Gastrocnemius medialis (tissue), 4 donors: ENCODE data around the gene TP53I13. TPM values are rescaled to one million over a fixed set of nuclear protein-coding genes. Genes with fewer than 3 reads are reported as not detected.
A peak's percentile ranks its signal among the peaks of the same experiment; 100 is the strongest.

Experiments
- ATAC-seq, 2 donors: fragments of 150-250 bp; one replicate each; pipeline ENCODE4 v1.9.1; 2016
- DNase-seq, 2 donors: peaks; one replicate each; pipeline ENCODE4 v3.0.0-alpha.2; 2019
- H3K27ac ChIP-seq, 4 donors: fragments of 200-600 bp; sonication (generic); 1 replicate in 1 of 4; 2 replicates in 3 of 4; pipeline ENCODE4 v1.5.1; 2016 to 2018; ENCODE audit warnings: mild to moderate bottlenecking in 2 of 4, moderate library complexity in 1 of 4
- H3K27me3 ChIP-seq, 3 donors: fragments of 200-600 bp; sonication (generic) in 2 of 3; 1 replicate in 1 of 3; 2 replicates in 2 of 3; pipeline versions ENCODE4 v1.5.1 to v1.6.0; 2016 to 2019; ENCODE audit warnings: mild to moderate bottlenecking in 1 of 3, moderate library complexity in 1 of 3
- H3K36me3 ChIP-seq, 2 donors: fragments of 200-600 bp; sonication (generic) in 1 of 2; one replicate each; pipeline ENCODE4 v1.5.1; 2017 to 2018
- H3K4me1 ChIP-seq, 2 donors: fragments of 200-600 bp; sonication (generic) in 1 of 2; one replicate each; pipeline ENCODE4 v1.5.1; 2016 to 2017; ENCODE audit warnings: mild to moderate bottlenecking in 2 of 2
- H3K4me3 ChIP-seq, 4 donors: fragments of 200-600 bp; sonication (generic) in 3 of 4; 1 replicate in 1 of 4; 2 replicates in 3 of 4; pipeline ENCODE4 v1.5.1; 2016 to 2019; ENCODE audit warnings: mild to moderate bottlenecking in 2 of 4
- H3K9me3 ChIP-seq, 3 donors: fragments of 200-600 bp; sonication (generic) in 2 of 3; 1 replicate in 1 of 3; 2 replicates in 2 of 3; pipeline ENCODE4 v1.5.1; 2016 to 2019
- CTCF ChIP-seq, 5 experiments: fragments of 450-650 bp in 3 of 5; fragments of 200-600 bp in 2 of 5; sonication (generic) in 2 of 5; IDR thresholded peaks in 4 of 5; conservative IDR thresholded peaks in 1 of 5; 1 replicate in 4 of 5; 2 replicates in 1 of 5; pipeline ENCODE4 v1.5.1; 2016 to 2019; ENCODE audit warnings: antibody characterized with exemption in 5 of 5, mild to moderate bottlenecking in 3 of 5, moderate library complexity in 3 of 5
- POLR2A ChIP-seq, 2 donors: fragments of 450-650 bp; IDR thresholded peaks; one replicate each; pipeline ENCODE4 v1.6.1; 2017; ENCODE audit warnings: antibody characterized with exemption in 2 of 2, mild to moderate bottlenecking in 2 of 2, moderate library complexity in 2 of 2
- in situ Hi-C, 4 donors: fragments of 200-750 bp; cut with MboI; loops; one replicate each; pipeline versions ENCODE4 v1.15.0 to v1.8.0; 2017; ENCODE audit warnings: low sequenced_read_pairs in 4 of 4
- intact Hi-C: fragments of 100-400 bp; cut with DNase I; formaldehyde crosslinking; loops from one replicate; pipeline ENCODE4 v1.15.1; 2023; ENCODE audit warnings: low total_unique reads
- total RNA-seq, 4 donors: library from RNA; depleted of rRNA; stranded (reverse); fragments of >200 nt; gene quantifications; one replicate each; pipeline versions ENCODE4 v1.1.0 to v1.2.3, GENCODE V29; 2016

Gene TP53I13
- total RNA-seq, 4 donors from 2014 or later: 31.0 to 50.2 (median 32.1) TPM

GRCh38 chr17:29584452-29585079 is 16.1 kb downstream of the TP53I13 start:
- Histone ChIP-seq H3K9me3 (no peaks in the 10 kb centered on the region), H3K4me1 (peaks cover 52 to 57% of the 10 kb centered on the region in 2 donors), H3K4me3 (peak overlapping the region in 3 of 4 donors; percentile 39 to 82 (median 43)), H3K36me3 (peaks cover 0 to 27% of the 10 kb centered on the region in 2 donors), H3K27ac (peak overlapping the region; percentile 72 to 90 (median 86)), H3K27me3 (no peaks in the 10 kb centered on the region)
- DNase-seq (no peak), ATAC-seq (peak in 1 of 2 donors; percentile 5)
- TF ChIP-seq CTCF (IDR thresholded peaks at IDR 0.05 in 4 of 5, conservative IDR thresholded peaks at IDR 0.05 in 1 of 5) (no peak), POLR2A (IDR thresholded peaks at IDR 0.05) (no peak)
- intact Hi-C loops (loop anchor here (10.0 kb wide), 1 partner anchor 440 kb away; no protein-coding TSS in a partner anchor), in situ Hi-C loops (loop anchor here in 1 of 4 donors (25.0 kb wide), 1 partner anchor 353 kb away; the partner anchor contains the start of genes EFCAB5 and SSH2)

- in situ Hi-C loops: loop anchor here in 1 of 4 donors (25.0 kb wide), 1 partner anchor 352 kb away; the partner anchor contains the start of genes EFCAB5 and SSH2
- H3K4me1 ChIP-seq: peaks cover 57 to 62% of the 10 kb centered on the region in 2 donors
- TF ChIP-seq CTCF (IDR thresholded peaks at IDR 0.05 in 4 of 5, conservative IDR thresholded peaks at IDR 0.05 in 1 of 5): peak in 1 of 5 experiments; percentile 9
- TF ChIP-seq POLR2A (IDR thresholded peaks at IDR 0.05): peak; percentile 39 to 61
- intact Hi-C loops: loop anchor here (10.0 kb wide), 1 partner anchor 440 kb away; no protein-coding TSS in a partner anchor
- ATAC-seq (no peak), DNase-seq (no peak)
- no peaks in the 10 kb centered on the region for H3K9me3 ChIP-seq
- peak overlapping the region; percentile 72 to 90 (median 86) for H3K27ac ChIP-seq
- H3K27me3 ChIP-seq: no peaks in the 10 kb centered on the region
- H3K36me3 ChIP-seq: peaks cover 0 to 20% of the 10 kb centered on the region in 2 donors
- peak overlapping the region; percentile 37 to 82 (median 41) for H3K4me3 ChIP-seq
Observed at GRCh38 chr17:29585080-29585751, 16.7 kb downstream of the TP53I13 start.

- H3K27me3 ChIP-seq: no peaks in the 10 kb centered on the region
- H3K4me3 ChIP-seq: peak overlapping the region in 3 of 4 donors; percentile 4 to 82 (median 5)
- no peaks in the 10 kb centered on the region for H3K9me3 ChIP-seq
- H3K27ac ChIP-seq: peak overlapping the region; percentile 72 to 90 (median 86)
- TF ChIP-seq CTCF (IDR thresholded peaks at IDR 0.05 in 4 of 5, conservative IDR thresholded peaks at IDR 0.05 in 1 of 5) (no peak), POLR2A (IDR thresholded peaks at IDR 0.05) (no peak)
- intact Hi-C loops (loop anchor here (10.0 kb wide), 1 partner anchor 438 kb away; no protein-coding TSS in a partner anchor), in situ Hi-C loops (loop anchor here in 1 of 4 donors (25.0 kb wide), 1 partner anchor 350 kb away; the partner anchor contains the start of genes EFCAB5 and SSH2)
- peaks cover 73 to 78% of the 10 kb centered on the region in 2 donors for H3K4me1 ChIP-seq
- H3K36me3 ChIP-seq: peaks cover 0 to 11% of the 10 kb centered on the region in 2 donors
- DNase-seq: no peak
- ATAC-seq: no peak
Observed at GRCh38 chr17:29586676-29587469, 18.4 kb downstream of the TP53I13 start.

GRCh38 chr17:29587591-29587990 is 19.1 kb downstream of the TP53I13 start:
- Histone ChIP-seq H3K27me3 (no peaks in the 10 kb centered on the region), H3K4me3 (peak overlapping the region; percentile 67 to 83 (median 79)), H3K27ac (peak overlapping the region; percentile 72 to 90 (median 86)), H3K9me3 (no peaks in the 10 kb centered on the region), H3K4me1 (peaks cover 77 to 80% of the 10 kb centered on the region in 2 donors), H3K36me3 (peaks cover 0 to 5% of the 10 kb centered on the region in 2 donors)
- in situ Hi-C loops: loop anchor here in 1 of 4 donors (25.0 kb wide), 1 partner anchor 350 kb away; the partner anchor contains the start of genes EFCAB5 and SSH2
- DNase-seq (no peak), ATAC-seq (no peak)
- TF ChIP-seq CTCF (IDR thresholded peaks at IDR 0.05 in 4 of 5, conservative IDR thresholded peaks at IDR 0.05 in 1 of 5) (no peak), POLR2A (IDR thresholded peaks at IDR 0.05) (no peak)
- intact Hi-C loops: loop anchor here (10.0 kb wide), 1 partner anchor 437 kb away; no protein-coding TSS in a partner anchor
